HG03196 (cell line): ENCODE data around the gene RBM33.
A peak's percentile ranks its signal among the peaks of the same experiment; 100 is the strongest.

Source experiments
- ATAC-seq: cut with Tn5 transposase; IDR thresholded peaks from one replicate; pipeline ENCODE4 v1.9.1; 2021; ENCODE audit not compliant: unreplicated experiment

The RBM33 gene

DNA sequence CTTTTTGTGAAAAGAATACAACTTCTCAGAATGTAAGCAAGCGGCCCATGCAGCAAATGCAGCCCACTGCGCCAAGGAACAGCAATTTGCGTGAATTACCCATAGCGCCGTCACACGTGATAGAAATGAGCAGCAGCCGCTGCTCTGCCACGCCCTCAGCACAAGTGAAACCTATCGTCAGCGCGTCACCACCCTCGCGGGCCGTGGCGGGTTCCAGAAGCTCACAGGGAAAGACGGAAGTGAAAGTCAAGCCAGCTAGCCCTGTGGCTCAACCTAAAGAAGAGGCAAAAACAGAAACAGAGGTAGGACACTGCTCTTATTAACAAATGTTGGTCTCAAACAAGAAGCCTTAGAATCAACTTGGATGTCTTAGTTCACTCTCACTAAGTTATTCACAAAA is 97.3 kb downstream of the RBM33 start:
- ATAC-seq, result no peak

DNA sequence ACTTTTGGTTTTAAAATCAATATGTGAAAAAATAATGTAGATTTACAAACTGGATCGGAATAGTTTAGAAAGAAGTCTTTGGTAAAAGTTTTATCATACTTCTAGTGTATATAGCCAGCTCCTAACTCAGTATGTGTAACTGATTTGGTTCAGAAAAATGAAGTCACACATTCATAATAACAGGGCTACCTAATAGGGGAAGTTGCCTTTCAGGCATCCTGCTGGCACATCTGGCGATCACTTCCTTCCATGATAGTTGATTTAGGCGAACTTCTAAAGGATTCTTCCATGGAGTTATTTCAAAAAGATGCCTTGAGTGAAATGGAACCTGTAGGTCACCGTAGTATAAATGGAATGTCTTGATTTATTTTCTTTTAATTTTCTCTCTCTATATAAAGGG is 98.7 kb downstream of the RBM33 start:
- no peak for ATAC-seq

DNA sequence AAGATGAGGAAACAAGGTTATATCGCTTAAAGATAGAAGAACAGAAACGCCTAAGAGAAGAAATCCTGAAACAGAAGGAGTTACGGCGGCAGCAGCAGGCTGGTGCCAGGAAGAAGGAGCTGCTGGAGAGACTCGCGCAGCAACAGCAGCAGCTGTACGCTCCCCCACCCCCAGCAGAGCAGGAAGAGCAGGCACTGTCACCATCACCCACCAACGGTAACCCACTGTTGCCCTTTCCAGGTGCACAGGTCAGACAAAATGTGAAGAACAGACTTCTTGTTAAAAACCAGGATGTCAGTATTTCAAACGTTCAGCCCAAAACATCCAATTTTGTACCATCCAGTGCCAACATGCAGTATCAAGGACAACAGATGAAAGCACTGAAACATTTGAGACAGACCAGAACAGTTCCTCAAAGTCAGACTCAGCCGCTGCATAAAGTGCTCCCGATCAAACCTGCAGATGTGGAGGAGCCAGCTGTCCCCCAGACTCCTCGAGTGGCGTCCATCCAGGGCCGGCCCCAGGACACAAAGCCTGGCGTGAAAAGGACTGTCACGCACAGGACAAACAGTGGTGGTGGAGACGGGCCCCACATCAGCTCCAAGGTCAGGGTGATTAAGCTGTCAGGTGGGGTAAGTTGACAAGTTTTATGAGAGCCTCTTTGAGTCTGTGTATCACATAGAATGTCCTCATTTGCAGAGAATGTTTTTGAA is 100.7 kb downstream of the RBM33 start:
- ATAC-seq, result no peak

DNA sequence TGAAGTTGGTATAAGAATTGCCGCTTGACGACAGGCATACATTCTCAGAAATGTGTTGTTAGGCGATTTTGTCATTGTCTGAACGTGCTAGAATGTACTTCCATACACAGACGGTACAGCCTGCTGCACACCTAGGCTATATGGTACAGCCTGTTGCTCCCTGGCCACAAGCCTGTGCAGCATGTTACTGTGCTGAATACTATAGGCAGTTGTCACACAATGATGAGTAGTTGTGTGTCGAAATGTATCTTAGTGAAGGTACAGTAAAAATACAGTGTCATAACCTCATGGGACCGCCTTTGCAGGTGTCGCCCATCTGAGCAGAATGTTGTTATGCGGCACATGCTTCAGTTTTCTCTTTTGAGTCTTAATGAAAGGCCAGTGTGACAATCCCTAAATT is 101.3 kb downstream of the RBM33 start:
- ATAC-seq, result no peak

DNA sequence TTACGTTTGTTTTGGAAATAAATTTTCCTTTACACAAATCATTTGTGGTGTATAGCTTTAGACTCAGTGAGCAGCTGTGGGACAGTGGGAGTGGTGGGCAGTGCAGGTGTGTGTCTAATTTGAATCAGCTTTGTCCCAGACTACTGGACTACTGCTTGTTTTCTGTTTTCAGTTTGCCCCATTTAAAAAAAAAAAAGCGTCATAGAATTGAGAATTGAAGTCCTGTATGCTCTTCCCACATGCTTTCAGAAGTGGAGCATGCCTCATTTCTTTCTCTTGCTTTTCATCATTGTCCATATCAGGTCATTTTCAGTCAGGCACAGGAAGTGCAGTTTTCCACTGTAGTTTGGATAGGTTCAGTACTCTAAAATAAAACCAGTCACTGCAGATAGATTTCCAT is 101.7 kb downstream of the RBM33 start:
- ATAC-seq, result peak; percentile 61

DNA sequence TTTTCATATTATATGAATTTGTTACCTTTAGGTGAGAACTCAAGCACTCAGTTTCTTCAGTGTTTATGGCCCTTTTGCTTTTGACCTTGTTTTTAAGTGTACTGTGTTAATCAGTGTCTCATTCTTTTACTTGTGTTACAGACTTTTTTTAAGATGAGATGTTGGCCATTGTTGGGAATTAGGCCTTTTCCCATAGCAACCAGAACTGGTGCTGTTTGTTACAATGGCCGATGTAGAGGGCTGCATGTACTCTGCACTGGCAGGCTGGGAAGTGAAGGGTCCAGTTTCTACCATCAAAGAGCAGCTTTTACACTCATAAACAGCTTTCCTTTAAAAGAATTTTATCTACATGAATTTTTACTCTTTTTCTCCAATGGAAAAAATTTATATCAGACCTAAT is 102.7 kb downstream of the RBM33 start:
- ATAC-seq, result no peak

DNA sequence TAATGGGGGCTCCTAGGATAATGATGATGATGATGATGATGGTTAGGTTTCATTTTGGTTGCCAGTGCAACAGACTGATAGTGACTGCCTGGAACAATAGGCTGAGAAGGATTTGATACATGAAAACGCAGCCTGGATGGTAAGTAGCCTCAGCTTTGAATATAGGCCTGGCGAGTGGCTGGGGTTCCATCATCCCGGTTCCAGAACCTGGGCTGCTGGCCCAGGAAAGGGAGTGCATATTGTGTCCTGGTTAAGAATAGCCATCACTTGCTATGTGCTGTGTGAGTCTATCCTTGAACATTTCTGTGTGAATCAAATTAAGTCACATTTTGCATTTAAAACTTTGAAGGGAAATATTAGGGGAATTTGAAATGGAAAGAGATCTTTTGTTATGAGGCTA is 105.1 kb downstream of the RBM33 start:
- no peak for ATAC-seq

DNA sequence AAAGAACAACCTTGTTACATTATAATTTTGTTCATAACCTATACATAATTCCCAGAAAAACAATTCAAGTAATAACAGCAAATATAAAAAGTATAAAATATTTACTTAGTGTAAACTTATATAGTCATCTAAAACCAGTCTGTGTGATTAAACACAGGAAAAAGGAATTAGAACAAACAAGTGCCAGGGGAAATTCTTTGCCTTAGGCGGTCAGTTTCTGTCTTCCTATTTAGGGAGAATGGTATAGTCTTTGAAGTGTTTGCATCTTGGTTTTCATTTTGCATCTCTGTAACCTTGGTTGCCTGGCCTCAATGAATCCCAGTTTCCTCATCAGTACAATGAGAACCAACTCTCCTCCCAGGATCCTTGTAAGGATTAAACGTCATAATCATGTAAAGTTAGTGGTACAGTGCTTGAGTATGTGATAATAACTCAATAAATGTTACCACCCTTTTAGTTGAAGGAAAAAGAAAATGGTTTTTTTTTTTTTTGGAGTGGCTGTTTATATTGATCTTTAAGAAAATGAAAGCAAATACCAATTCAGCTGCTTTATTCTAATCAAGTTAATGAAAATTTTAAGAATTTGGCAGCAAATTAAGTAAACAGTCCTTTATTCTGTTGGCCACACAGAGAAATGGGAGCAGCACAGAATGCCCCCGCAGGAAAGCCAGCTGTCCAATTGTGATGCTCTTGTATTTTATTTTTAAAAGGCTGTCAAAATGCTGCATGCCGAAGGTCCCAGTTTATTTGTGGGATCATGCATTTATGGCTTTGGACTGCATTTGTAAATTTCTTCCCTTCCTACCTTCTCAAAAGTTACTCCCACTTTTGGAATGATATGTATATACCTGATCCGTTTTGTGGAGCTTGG is 106.0 kb downstream of the RBM33 start:
- ATAC-seq, result no peak

DNA sequence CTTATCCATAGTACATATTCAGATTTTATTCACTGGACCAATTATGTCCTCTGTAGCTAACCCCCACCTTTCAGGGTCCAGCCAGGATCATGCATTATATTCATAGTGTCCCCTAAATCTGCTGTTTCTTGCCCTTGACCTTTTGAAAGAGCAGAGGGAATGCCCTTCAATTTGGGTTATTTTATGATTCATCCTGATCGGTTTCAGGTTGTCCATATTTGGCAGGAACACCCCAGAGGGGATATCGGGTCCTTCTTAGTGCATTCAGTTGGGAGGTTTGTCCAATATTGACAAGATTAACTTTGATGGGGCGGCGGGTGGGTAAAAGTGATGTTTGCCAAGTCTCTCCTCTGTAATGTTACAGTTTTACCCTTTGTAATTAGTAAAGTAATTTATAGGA is 106.9 kb downstream of the RBM33 start:
- no peak for ATAC-seq

DNA sequence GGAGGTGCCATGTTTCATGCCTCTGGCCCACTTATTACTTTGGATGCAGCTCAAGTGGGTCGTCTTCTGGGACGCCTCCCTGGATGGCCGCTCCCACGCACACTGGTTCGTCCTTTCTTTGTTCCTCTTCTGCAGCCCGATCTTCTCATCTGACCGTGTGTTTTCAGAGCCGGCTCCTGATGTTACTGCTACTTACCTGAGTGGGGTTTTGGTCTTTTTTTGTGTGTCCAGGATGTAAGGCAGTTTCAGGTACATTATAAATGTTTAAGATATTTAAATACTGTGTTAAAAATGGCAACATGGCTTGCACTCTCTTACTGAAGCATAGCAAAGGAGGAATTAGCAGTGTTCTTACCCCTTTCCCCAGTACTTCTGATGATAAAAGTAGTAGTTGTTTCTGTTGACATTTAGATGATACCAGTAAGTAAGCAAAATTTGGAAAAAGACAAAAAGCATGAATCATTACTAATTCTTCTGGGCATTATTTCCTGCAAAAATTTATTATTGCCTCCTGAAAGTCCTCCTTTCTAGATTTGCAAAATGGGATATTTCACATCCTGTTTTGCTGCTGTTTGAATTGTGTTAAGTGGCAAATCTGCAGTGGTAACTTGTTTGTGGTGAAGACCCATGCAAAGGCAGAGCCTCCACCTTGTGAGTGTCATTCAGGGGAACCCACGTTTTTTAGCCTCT is 108.4 kb downstream of the RBM33 start:
- ATAC-seq, result no peak

DNA sequence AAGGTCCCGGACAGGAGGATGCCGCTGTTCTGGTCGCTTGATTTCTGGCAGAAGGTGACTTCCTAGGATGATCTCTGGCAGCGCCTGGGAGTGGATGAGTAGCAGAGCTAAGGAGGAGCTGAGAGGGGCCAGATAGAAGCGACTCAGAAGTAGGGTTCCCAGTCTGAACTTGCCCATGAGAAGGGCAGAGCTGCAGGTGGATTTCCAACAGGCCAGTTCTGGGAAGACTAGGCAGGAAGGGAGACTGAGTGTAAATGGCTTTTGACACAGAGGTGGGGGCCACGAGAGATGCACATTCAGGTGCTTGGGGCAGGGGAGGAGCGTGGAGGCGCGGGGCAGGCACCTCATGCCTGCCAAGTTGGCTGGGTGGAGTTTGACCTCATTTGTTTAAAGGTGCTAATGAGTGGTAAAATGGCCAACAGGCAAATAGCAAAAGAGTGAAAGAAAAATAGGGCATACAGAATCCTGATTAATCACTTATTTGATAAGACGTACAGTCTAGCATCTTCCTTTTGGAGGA is 109.0 kb downstream of the RBM33 start:
- ATAC-seq, result no peak

DNA sequence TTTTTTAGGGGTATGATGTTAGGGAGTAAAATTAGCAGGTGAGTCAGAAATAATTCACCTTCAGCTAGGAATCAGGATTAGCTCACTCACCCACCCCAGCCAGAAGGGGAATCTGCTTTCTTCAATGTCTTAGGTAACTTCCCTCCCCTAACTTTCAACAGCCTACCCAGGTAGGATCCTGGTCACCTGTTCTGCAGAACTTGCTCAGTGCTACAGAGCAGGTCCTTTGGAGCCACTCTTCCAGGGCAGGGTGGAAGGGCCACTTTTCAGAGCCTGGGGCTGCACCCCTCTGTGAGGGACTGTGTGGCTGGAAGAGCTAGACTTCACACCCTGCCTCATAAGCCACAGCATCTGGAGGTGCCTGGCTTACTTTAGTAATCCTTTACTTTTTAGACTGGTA is 109.7 kb downstream of the RBM33 start:
- no peak for ATAC-seq

DNA sequence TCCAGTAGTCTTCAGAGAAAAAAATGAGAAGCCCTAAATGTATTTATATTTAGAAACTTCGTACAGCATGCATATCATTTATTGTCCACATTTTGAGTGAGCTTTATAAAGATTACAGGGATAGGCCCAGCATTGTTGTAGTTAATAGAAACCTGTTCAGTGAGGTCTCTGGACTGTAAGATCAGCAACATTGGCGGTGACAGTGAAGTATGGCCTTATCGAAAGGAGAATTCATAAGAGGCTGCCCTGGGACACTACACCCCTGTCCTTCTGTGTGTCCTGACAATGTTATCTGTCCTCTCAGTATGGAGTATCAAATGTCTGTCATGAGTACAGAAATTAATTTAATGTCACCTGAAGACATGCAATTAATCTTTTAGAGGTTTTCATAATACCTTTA is 110.6 kb downstream of the RBM33 start:
- ATAC-seq, result no peak

DNA sequence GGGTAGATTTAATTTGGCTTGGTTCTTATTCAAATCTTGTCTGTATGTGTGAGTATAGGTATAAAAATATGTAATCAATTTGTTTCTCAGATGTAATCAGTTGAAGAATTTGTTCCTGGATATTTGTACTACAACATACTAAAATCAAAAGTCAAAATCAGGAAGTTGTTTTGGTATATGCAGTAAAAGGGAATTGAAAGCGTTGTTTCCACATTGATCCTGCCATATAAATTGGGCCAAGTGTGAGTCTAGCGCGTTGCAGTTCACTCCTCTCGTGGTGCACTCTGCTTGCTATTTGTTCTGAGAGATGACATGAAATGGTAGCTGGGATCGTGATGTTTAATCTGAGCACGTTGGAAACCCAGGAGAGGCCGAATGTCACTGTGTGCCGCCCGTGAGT is 111.9 kb downstream of the RBM33 start:
- ATAC-seq, result no peak

DNA sequence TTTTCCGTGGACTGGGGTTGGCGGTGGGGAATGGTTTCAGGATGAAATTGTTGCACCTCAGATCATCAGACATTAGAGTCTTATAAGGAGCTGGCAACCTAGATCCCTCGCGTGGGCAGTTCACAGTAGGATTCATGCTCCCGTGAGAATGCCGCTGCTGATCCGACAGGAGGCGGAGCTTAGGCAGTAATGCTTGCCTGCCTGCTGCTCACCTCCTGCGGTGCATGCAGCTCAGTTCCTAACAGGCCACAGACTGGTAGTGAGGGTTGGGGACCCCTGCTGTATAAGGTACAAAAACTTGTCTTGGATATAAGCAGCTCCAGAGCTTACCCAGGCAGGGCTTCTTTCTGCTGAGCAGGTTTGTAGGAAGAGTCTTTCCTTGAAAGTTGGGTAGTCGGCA is 113.9 kb downstream of the RBM33 start:
- no peak for ATAC-seq

DNA sequence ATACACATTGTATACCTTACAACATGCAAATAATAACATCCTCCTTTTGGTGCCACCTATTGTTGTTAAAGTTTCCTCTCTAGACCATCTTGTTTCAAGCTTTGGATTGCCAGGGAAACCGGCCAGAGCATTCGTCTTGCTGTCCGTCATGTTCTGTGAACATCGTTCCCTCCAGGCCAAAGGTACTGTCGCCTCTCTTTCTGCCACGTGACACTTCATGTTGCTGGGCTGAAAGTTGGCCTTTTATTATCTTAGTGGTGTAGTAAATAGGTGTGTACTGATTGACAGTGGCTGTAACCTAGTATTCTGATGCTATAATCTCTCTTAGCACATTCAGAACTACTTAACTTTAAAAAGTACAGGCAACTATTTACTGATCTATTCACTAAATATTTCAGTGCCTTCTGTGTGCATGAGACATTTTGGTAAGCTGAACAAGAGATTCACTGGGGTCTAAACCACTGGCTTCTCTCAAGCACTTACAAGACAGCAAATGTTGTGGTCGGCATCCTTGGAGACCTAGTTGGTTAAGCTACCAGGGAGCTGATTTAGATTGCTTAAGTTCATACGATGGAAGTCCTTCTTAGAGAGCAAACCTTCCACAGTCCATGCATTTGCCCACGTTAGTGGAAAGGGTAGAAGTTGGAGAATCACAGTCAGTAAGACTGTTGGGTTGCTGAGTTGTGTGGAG is 115.4 kb downstream of the RBM33 start:
- ATAC-seq, result no peak

DNA sequence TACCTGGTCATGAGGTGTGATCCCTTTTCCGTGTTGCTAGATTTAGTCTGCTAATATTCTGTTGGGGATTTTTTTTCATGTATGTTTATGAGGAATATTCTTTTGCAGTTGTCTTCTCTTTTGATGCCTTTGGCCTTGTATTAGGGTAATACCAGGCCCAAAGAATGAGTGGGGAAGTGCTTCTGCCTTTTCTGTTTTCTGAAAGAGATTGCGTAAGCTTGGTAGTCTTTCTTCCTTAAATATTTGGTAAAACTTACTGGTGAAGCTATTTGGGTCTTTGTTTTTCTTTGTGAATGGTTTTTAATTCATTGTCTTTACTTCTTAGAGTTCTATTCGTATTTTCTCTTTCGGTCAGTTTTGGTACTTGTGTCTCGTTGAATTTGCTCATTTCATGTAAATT is 116.7 kb downstream of the RBM33 start:
- ATAC-seq, result no peak

DNA sequence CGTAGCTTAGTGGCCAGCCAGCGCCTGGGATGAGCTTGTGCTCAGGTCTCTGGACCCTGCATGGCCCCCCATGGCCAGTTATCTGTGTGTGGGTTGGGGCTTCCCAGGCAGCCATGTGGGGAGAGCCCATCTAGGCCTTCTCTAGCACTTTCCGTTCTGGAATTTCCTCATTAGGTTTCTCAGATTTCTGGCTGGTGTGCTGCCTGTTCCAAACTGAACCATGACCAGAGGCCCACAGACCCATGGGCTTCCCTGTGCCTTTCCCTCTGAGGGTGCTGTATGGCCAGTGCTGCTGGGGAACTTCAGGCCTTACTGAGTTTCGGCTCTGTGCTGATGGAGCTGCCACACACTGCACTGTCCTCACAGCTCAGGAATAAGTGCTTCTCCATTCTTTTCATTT is 117.6 kb downstream of the RBM33 start:
- no peak for ATAC-seq

DNA sequence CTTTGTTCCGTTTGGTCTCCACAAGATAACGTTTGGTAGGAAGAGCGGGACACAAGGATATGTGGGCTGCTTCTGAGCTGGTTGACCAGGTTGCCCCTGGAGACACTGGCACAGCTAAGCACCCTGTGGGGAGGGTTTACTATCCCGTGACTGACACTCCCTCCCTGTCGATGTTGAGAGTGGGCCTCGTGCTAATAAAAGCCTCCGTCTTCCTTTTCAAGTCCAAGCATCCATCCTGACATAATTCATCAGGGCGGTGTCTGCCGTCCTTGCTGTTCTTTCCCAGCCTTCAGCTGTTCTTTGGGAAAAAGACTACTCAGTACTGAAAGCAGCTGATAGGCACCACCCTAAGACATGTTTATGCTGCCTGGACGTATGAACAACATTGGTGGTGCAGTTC is 118.2 kb downstream of the RBM33 start:
- ATAC-seq, result no peak

DNA sequence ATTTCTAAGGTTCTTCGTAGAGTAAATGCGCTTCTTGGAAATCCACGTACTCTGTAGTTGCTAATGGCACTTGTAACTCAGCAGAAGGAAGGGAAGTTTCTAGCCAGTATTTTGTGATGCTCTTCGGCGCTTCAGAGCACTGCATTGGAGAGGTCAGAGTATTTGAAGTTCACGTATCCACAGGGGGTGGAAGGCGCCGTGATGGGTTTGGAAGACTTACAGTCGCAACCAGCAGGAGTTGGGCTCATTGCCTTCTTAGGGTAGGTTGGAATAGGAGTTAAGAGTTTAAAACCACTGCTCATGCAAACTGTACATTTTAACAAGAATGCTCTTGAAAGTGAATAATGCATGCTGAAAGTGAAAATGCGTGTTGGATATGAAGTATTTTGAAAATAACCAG is 118.7 kb downstream of the RBM33 start:
- no peak for ATAC-seq
